ENCODE measurements around the gene L3MBTL4. TPM values are rescaled to one million over a fixed set of nuclear protein-coding genes. Genes with fewer than 3 reads are reported as not detected.

Gene L3MBTL4
- total and polyA plus RNA-seq, 4 donors, result 2.3 to 15.0 (median 5.0) TPM

GRCh38 chr18:6280211-6280743 lies 134.4 kb downstream of the L3MBTL4 start:
- Histone ChIP-seq H3K4me3 (ENCODE audit: low read depth in 1 of 3, low read length in 3 of 3) (no peak overlapping the region), H3K4me1 (ENCODE audit: control insufficient read depth in 4 of 4, insufficient read depth in 4 of 4, low read length in 3 of 4) (peaks cover 0 to 9% (median 6%) of the 10 kb centered on the region in 4 donors), H3K27me3 (ENCODE audit: control insufficient read depth in 4 of 4, insufficient read depth in 4 of 4, low read length in 3 of 4) (no peaks in the 10 kb centered on the region), H3K9ac (ENCODE audit: low read depth in 1 of 2, low read length in 2 of 2) (no peak overlapping the region), H3K27ac (ENCODE audit: low read depth in 1 of 2, low read length in 2 of 2) (no peak overlapping the region), H3K36me3 (ENCODE audit: control insufficient read depth in 4 of 4, insufficient read depth in 3 of 4, low read depth in 1 of 4, low read length in 3 of 4) (peaks cover 0 to 6% (median 4%) of the 10 kb centered on the region in 4 donors), H3K9me3 (ENCODE audit: control insufficient read depth in 4 of 4, low read length in 3 of 4) (no peaks in the 10 kb centered on the region)
- 91% methylated on average over 2 of the region's 2 CpGs for WGBS
- DNase-seq (ENCODE audit: low spot score), result no peak
- TF ChIP-seq CTCF (IDR thresholded peaks at IDR 0.05; ENCODE audit: low read depth, low read length, missing input control) (no peak), HNF4G (IDR thresholded peaks at IDR 0.05) (no peak), TAF1 (conservative IDR thresholded peaks at IDR 0.05) (no peak), MAX (IDR thresholded peaks at IDR 0.05) (no peak), JUND (IDR thresholded peaks at IDR 0.05) (no peak), EGR1 (IDR thresholded peaks at IDR 0.05; ENCODE audit: low read depth in 2 of 2) (no peak), YY1 (IDR thresholded peaks at IDR 0.05) (no peak), RAD21 (IDR thresholded peaks at IDR 0.05) (no peak), ATF3 (IDR thresholded peaks at IDR 0.05) (no peak), NR2F2 (IDR thresholded peaks at IDR 0.05) (no peak), RXRA (IDR thresholded peaks at IDR 0.05) (no peak), FOXA1 (IDR thresholded peaks at IDR 0.05) (no peak), HNF4A (conservative IDR thresholded peaks at IDR 0.05) (no peak), GABPA (IDR thresholded peaks at IDR 0.05 in 1 of 2, conservative IDR thresholded peaks at IDR 0.05 in 1 of 2) (no peak), FOXA2 (IDR thresholded peaks at IDR 0.05) (no peak), SP1 (IDR thresholded peaks at IDR 0.05) (no peak)
- TF ChIP-seq, protein P1, sequence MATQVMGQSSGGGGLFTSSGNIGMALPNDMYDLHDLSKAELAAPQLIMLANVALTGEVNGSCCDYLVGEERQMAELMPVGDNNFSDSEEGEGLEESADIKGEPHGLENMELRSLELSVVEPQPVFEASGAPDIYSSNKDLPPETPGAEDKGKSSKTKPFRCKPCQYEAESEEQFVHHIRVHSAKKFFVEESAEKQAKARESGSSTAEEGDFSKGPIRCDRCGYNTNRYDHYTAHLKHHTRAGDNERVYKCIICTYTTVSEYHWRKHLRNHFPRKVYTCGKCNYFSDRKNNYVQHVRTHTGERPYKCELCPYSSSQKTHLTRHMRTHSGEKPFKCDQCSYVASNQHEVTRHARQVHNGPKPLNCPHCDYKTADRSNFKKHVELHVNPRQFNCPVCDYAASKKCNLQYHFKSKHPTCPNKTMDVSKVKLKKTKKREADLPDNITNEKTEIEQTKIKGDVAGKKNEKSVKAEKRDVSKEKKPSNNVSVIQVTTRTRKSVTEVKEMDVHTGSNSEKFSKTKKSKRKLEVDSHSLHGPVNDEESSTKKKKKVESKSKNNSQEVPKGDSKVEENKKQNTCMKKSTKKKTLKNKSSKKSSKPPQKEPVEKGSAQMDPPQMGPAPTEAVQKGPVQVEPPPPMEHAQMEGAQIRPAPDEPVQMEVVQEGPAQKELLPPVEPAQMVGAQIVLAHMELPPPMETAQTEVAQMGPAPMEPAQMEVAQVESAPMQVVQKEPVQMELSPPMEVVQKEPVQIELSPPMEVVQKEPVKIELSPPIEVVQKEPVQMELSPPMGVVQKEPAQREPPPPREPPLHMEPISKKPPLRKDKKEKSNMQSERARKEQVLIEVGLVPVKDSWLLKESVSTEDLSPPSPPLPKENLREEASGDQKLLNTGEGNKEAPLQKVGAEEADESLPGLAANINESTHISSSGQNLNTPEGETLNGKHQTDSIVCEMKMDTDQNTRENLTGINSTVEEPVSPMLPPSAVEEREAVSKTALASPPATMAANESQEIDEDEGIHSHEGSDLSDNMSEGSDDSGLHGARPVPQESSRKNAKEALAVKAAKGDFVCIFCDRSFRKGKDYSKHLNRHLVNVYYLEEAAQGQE (IDR thresholded peaks at IDR 0.05), result no peak
- TF ChIP-seq, protein P2, sequence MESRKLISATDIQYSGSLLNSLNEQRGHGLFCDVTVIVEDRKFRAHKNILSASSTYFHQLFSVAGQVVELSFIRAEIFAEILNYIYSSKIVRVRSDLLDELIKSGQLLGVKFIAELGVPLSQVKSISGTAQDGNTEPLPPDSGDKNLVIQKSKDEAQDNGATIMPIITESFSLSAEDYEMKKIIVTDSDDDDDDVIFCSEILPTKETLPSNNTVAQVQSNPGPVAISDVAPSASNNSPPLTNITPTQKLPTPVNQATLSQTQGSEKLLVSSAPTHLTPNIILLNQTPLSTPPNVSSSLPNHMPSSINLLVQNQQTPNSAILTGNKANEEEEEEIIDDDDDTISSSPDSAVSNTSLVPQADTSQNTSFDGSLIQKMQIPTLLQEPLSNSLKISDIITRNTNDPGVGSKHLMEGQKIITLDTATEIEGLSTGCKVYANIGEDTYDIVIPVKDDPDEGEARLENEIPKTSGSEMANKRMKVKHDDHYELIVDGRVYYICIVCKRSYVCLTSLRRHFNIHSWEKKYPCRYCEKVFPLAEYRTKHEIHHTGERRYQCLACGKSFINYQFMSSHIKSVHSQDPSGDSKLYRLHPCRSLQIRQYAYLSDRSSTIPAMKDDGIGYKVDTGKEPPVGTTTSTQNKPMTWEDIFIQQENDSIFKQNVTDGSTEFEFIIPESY (IDR thresholded peaks at IDR 0.05), result no peak

Data from liver (tissue), 9 donors.